Stomach smooth muscle (tissue), 2 donors: ENCODE results near the gene BTNL8.

Experiments
- H3K27ac ChIP-seq: one replicate; pipeline ENCODE4 v1.7.0; 2013; ENCODE audit warnings: mild to moderate bottlenecking, low read length, inconsistent platforms
- H3K27me3 ChIP-seq, 2 donors: one replicate each; pipeline ENCODE4 v1.7.0; 2013; ENCODE audit warnings: low read length in 2 of 2; ENCODE audit not compliant: insufficient read depth in 2 of 2, control insufficient read depth in 1 of 2
- H3K36me3 ChIP-seq, 2 donors: one replicate each; pipeline ENCODE4 v1.7.0; 2013; ENCODE audit warnings: low read length in 2 of 2; ENCODE audit not compliant: control insufficient read depth in 2 of 2, insufficient read depth in 2 of 2
- H3K4me1 ChIP-seq: one replicate; pipeline ENCODE4 v1.7.0; 2013; ENCODE audit warnings: low read length; ENCODE audit not compliant: control insufficient read depth, insufficient read depth
- H3K4me3 ChIP-seq, 2 donors: one replicate each; pipeline ENCODE4 v1.7.0; 2013; ENCODE audit warnings: low read length in 2 of 2
- H3K9ac ChIP-seq, 2 donors: one replicate each; pipeline ENCODE4 v1.7.0; 2013; ENCODE audit warnings: low read length in 2 of 2, mild to moderate bottlenecking in 1 of 2
- H3K9me3 ChIP-seq, 2 donors: one replicate each; pipeline ENCODE4 v1.7.0; 2013; ENCODE audit warnings: low read length in 2 of 2; ENCODE audit not compliant: control insufficient read depth in 2 of 2
- donor health status: healthy.
- donor health status: Pancreatic carcinoma.

The BTNL8 gene

DNA sequence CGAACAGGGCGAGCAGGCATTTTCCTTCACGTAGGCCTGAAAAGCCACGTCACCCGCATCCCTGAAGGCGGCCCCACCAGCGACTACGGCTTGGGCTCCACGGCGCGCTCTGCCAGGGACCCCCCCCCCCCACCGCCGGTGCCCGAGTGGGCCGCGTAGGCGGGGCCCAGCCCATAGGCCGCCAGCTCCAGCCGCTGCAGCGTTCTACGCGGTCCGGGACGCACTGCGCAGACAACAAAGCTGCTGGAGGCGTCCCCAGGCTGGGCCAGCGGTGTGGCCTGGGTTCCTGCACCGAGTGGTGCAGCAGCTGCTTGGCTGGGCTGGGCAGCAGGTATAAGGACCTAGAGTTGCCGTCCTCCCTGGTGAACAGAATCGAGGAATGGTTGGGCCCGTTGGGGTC lies 71.4 kb downstream of the BTNL8 start:
- Histone ChIP-seq H3K4me3 (no peak overlapping the region), H3K27me3 (no peaks in the 10 kb centered on the region), H3K9me3 (peaks cover 0 to under 1% of the 10 kb centered on the region in 2 donors), H3K4me1 (no peaks in the 10 kb centered on the region), H3K36me3 (no peaks in the 10 kb centered on the region), H3K27ac (no peak overlapping the region), H3K9ac (no peak overlapping the region)

DNA sequence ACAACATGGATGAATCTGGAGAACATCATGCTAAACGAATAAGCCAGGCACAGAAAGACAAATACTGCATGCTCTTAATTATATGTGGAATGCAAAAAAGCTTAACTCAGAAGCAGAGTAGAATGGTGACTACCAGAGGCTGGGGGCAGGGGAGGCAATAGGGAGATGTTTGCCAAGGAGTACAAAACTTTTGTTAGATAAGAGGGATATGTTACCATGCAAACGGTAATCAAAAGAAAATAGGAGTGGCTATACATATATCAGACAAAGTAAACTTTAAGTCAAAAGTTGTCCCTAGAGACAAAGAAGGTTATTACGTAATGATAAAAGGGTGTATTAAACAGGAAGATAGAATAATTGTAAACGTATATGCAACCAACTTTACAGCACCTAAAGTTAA lies 71.9 kb downstream of the BTNL8 start:
- Histone ChIP-seq H3K27me3 (no peaks in the 10 kb centered on the region), H3K4me1 (no peaks in the 10 kb centered on the region), H3K27ac (no peak overlapping the region), H3K9ac (no peak overlapping the region), H3K36me3 (no peaks in the 10 kb centered on the region), H3K4me3 (no peak overlapping the region), H3K9me3 (peaks cover 0 to 2% of the 10 kb centered on the region in 2 donors)

DNA sequence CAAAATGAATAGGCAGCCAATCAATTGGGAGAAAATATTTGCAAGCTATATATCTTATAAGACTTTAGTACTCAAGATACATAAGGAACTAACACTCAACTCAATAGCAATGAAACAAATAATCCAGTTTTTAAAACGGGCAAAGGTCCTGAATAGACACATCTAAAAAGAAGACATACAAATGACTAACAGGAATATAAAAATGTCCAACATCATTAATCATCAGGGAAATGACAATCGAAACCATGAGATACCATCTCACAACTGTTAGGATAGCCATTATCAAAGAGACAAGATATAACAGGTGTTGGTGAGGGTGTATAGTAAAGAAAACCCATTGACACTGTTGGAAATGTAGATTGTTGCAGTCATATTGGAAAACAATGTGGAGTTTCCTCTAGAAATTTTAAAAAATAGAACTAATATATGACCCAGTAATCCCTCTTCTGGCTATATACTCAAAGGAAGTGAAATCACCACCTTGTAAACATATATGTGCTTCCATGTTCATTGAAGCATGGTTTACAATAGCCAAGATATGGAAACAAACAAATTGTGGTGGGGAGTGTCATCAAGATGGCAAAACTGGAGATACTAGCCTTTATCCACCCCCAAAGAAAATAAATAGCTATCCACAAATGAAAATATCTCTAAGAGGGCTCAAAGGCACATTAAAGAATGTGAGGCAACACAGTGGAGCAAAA lies 75.8 kb downstream of the BTNL8 start:
- no peaks in the 10 kb centered on the region for H3K36me3 ChIP-seq
- no peak overlapping the region for H3K9ac ChIP-seq
- no peaks in the 10 kb centered on the region for H3K27me3 ChIP-seq
- no peak overlapping the region for H3K4me3 ChIP-seq
- H3K4me1 ChIP-seq = no peaks in the 10 kb centered on the region
- no peak overlapping the region for H3K27ac ChIP-seq
- H3K9me3 ChIP-seq = peaks cover 0 to 2% of the 10 kb centered on the region in 2 donors

DNA sequence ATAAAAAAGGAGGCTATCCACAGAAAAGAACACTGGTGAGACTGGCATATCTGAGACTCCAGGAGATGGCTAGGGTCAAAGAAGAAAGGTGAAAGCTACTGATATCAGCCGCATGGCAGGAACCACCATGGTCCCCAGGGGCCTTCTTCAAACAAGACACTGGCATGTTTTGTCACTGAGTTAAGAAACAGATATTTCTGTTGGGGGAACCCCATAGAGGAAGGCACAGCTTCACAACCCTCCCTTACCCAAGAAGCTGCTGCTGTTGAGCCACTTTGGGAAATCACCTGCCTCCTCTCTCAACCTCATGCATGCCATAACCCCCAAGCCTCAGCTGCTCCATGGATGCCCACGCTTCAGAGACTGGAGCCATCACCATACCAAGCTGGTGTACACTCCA lies 76.4 kb downstream of the BTNL8 start:
- Histone ChIP-seq H3K9ac (no peak overlapping the region), H3K4me1 (no peaks in the 10 kb centered on the region), H3K27ac (no peak overlapping the region)

DNA sequence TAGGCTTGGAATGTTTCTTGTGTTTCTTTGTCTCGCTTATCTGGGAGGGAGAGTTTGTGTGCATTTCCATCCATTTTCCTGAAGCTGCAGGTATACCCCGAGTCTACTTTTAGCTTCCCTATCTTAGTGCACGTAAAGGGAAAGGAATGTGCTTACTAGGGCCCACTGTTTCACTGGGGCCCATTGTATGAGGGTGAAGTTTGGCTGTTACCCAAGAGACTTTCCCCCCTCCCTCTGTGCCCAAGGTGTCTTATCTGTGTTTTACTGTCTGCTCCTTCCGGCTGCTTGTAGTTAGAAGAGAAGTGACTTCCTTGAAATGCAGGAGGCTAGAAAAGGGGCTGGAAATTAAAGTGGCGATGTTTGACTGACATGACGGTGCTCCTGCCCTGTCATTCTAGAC lies 77.6 kb downstream of the BTNL8 start:
- peaks cover 0 to 2% of the 10 kb centered on the region in 2 donors for H3K9me3 ChIP-seq
- no peak overlapping the region for H3K9ac ChIP-seq
- no peaks in the 10 kb centered on the region for H3K4me1 ChIP-seq
- no peak overlapping the region for H3K4me3 ChIP-seq
- H3K27ac ChIP-seq = no peak overlapping the region
- peaks cover 0 to 2% of the 10 kb centered on the region in 2 donors for H3K27me3 ChIP-seq
- no peaks in the 10 kb centered on the region for H3K36me3 ChIP-seq

More for the DNA sequence above, 76.4 kb downstream of the BTNL8 start:
- Histone ChIP-seq H3K4me3 (no peak overlapping the region), H3K27me3 (no peaks in the 10 kb centered on the region), H3K9me3 (peaks cover 0 to 2% of the 10 kb centered on the region in 2 donors), H3K36me3 (no peaks in the 10 kb centered on the region)

DNA sequence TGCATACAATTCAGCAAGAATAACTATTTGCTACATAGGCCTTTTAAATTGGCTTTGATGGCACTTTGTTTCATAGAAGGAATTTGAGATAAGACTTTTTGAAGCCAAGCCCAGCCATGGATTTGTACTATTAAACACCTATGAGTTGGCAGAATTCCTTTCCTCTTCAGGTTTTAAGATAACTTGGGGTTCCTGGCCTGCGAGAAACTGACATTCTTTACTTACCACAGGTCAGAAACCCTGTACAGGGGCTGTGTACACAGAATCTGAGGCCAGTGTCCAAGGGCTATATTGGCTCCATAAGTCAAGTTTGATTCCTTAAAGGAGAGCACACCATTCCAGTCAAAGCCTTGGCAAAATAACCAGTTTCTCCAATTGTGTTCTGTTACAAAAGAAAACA lies 78.9 kb downstream of the BTNL8 start:
- H3K27me3 ChIP-seq = peaks cover 0 to 6% of the 10 kb centered on the region in 2 donors
- H3K27ac ChIP-seq = no peak overlapping the region
- no peak overlapping the region for H3K9ac ChIP-seq

DNA sequence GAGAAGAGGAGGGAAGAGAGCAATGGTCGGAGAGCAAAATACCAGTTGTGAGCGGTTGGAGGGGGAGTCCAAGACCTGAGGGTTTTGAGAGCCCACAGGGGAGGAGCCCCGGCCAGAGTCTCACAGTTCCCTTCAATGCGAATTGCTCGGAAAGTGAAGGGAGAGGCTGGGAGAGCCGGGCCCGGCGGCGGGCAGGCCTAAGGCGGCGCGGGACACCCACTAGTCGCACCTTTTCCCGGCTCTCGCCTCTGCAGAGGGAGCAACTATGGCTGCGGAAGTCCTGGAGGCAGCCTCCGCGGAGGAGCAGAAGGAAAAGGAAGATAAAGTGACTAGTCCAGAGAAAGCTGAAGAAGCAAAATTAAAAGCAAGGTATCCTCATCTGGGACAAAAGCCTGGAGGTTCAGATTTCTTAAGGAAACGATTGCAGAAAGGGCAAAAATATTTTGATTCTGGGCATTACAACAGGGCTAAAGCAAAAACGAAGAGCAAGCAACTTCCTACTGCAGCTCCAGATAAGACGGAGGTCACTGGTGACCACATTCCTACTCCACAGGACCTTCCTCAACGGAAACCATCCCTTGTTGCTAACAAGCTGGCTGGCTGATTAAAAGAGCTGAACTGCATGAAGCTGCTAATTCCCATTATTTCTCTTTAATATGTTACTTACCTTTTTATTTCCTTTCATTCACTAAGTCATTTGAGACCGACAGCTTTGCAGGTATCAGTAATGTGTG lies 83.2 kb downstream of the BTNL8 start:
- H3K36me3 ChIP-seq = no peaks in the 10 kb centered on the region
- H3K4me3 ChIP-seq = no peak overlapping the region
- no peaks in the 10 kb centered on the region for H3K4me1 ChIP-seq
- H3K9ac ChIP-seq = no peak overlapping the region
- H3K27me3 ChIP-seq = peaks cover 0 to 6% of the 10 kb centered on the region in 2 donors
- H3K9me3 ChIP-seq = peaks cover 0 to 2% of the 10 kb centered on the region in 2 donors
- no peak overlapping the region for H3K27ac ChIP-seq

More for the DNA sequence above, 78.9 kb downstream of the BTNL8 start:
- Histone ChIP-seq H3K36me3 (no peaks in the 10 kb centered on the region), H3K4me1 (no peaks in the 10 kb centered on the region), H3K9me3 (peaks cover 0 to 2% of the 10 kb centered on the region in 2 donors), H3K4me3 (no peak overlapping the region)

DNA sequence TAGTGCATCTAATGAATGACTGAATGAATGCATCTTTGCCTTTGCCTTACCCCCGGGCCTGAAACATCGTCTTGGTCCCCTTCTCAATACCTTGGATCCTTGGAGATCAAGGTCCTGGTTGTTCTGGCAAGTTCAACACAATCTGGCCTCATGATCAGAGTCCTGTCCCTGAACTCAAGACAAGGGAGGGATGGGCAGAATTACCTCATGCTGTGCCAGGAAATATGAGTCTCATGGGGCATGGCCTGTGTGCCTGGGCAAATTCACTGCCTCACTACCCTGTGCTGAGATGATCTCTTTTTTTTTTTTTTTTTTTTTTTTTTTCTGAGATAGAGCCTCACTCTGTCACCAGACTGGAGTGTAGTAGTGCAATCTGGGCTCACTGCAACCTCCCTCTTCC lies 89.1 kb downstream of the BTNL8 start:
- H3K9ac ChIP-seq = no peak overlapping the region
- no peaks in the 10 kb centered on the region for H3K4me1 ChIP-seq
- no peak overlapping the region for H3K27ac ChIP-seq

DNA sequence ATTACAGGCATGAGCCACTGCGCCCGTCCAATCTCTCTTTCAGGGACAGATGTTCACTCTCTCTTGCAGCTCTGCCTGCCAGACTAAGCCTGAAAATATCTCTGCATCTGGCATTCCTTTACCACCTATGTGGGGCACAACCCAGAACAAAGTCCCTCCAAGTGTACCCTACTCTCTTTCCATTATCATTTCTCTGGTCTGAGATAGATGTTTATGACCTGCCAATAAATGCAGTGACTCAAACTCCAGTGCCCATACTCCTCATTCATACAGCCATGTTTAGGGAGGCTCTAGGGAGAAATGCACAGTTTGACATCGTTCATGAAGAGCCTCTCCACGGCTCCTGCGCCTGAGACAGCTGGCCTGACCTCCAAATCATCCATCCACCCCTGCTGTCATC lies 89.6 kb downstream of the BTNL8 start, which contains the start of gene BTNL3:
BTNL3 (plus strand) TSS at position 255 of the 400 bp plus-strand sequence. CDS start 183 bp downstream, outside the sequence.
- H3K4me3 ChIP-seq = no peak within 1 kb of the TSS
- no peak within 1 kb of the TSS for H3K9ac ChIP-seq
- H3K4me1 ChIP-seq = no peaks in the 10 kb centered on the region
- no peaks in the 10 kb centered on the region for H3K36me3 ChIP-seq
- no peak within 1 kb of the TSS for H3K27ac ChIP-seq
- H3K9me3 ChIP-seq = peaks cover 0 to 2% of the 10 kb centered on the region in 2 donors
- no peaks in the 10 kb centered on the region for H3K27me3 ChIP-seq

More for the DNA sequence above, 89.1 kb downstream of the BTNL8 start:
- Histone ChIP-seq H3K4me3 (no peak overlapping the region), H3K36me3 (no peaks in the 10 kb centered on the region), H3K27me3 (no peaks in the 10 kb centered on the region), H3K9me3 (peaks cover 0 to 2% of the 10 kb centered on the region in 2 donors)

DNA sequence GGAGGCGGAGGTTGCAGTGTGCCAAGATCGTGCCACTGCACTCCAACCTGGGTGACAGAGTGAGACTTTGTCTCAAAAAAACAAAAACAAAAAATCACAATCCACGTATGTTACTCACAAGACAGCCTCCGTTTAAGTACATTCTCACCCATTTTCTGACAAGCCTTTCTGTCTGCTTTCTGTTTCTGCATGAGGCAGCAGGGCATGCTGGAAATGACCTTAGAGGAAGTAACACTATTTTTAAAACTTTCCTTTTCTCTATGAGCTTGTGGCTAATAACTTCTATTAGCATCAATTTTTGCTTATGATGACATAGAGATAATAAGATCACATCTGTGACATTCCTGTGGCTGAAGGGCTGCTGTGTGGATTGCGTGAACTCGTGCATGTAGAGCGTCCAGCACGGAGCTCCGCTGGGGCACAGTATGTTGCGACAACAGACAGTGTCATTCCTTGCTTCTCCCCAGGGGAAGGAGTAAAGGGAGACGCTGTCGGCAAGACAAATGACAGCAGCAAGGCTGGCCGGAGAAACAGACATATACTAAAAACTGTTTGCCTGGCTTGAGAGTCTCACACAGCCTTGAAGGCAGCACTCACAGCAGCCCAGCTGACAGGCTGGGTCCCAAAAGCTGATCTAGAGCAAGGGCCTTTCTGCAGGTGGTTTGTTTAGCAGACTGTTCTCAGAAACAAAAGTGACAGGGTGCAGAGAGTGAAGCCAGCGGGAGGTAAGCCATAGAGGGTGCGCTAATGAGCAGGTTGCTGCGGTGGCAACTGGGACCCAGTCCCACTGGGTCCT lies 91.3 kb downstream of the BTNL8 start:
- Histone ChIP-seq H3K36me3 (no peaks in the 10 kb centered on the region), H3K4me3 (no peak overlapping the region), H3K4me1 (no peaks in the 10 kb centered on the region), H3K27ac (no peak overlapping the region), H3K9me3 (peaks cover 0 to 2% of the 10 kb centered on the region in 2 donors), H3K9ac (no peak overlapping the region), H3K27me3 (no peaks in the 10 kb centered on the region)
